Transverse colon (tissue), 4 donors: ENCODE measurements around the gene MRFAP1. TPM values are rescaled to one million over a fixed set of nuclear protein-coding genes. Genes with fewer than 3 reads are reported as not detected.
"Not testable (repeated sequence)": the region's sequence is repeated elsewhere in the genome, so short reads cannot be mapped to it uniquely, and the experiment has no call there.

Experiments
- DNase-seq: peaks from one replicate; pipeline ENCODE4 v3.0.0-alpha.2; 2019
- H3K27ac ChIP-seq, 4 donors: fragments of 200-600 bp; sonication (generic); 2 replicates each; pipeline ENCODE4 v1.5.1; 2016 to 2018; ENCODE audit warnings: inconsistent platforms in 4 of 4
- H3K27me3 ChIP-seq: fragments of 200-600 bp; sonication (generic); 2 replicates; pipeline ENCODE4 v1.5.1; 2017; ENCODE audit warnings: inconsistent platforms
- H3K36me3 ChIP-seq, 4 donors: fragments of 200-600 bp; sonication (generic); 2 replicates each; pipeline ENCODE4 v1.5.1; 2017 to 2019; ENCODE audit warnings: inconsistent platforms in 4 of 4
- H3K4me1 ChIP-seq, 4 donors: fragments of 200-600 bp; sonication (generic); 2 replicates each; pipeline ENCODE4 v1.5.1; 2017 to 2020; ENCODE audit warnings: inconsistent platforms in 4 of 4
- H3K4me3 ChIP-seq, 4 donors: fragments of 200-600 bp; sonication (generic); 1 replicate in 1 of 4; 2 replicates in 3 of 4; pipeline versions ENCODE4 v1.5.1 to v1.6.1; 2017 to 2019; ENCODE audit warnings: inconsistent platforms in 4 of 4
- H3K9me3 ChIP-seq, 2 donors: fragments of 200-600 bp; sonication (generic); 2 replicates each; pipeline ENCODE4 v1.5.1; 2017 to 2019; ENCODE audit warnings: inconsistent platforms in 2 of 2
- EP300 ChIP-seq: sonication (generic); formaldehyde crosslinking; IDR thresholded peaks from one replicate; pipeline ENCODE4 v1.6.1; 2017; ENCODE audit warnings: antibody characterized with exemption, low read depth
- POLR2A ChIP-seq: fragments of 450-650 bp; IDR thresholded peaks from one replicate; pipeline ENCODE4 v1.6.1; 2016; ENCODE audit warnings: antibody characterized with exemption, mild to moderate bottlenecking, moderate library complexity
- POLR2AphosphoS5 ChIP-seq, 3 donors: sonication (generic); formaldehyde crosslinking; IDR thresholded peaks; one replicate each; pipeline ENCODE4 v1.6.1; 2016; ENCODE audit warnings: antibody characterized with exemption in 3 of 3
- WGBS, 2 donors: methylation state at CpG; one replicate each; pipeline ENCODE4 v1.1.5; 2018; ENCODE audit warnings: low coverage in 1 of 2; 5-methylcytosine and 5-hydroxymethylcytosine counted together
- in situ Hi-C, 4 donors: fragments of 200-750 bp; cut with MboI; loops; one replicate each; pipeline versions ENCODE4 v1.15.0 to v1.15.1; 2017; ENCODE audit warnings: low sequenced_read_pairs in 3 of 4, low pct_ligation_motif_present in 1 of 4, low pct_unique_long_range_greater_than_20kb in 1 of 4
- intact Hi-C: fragments of 100-400 bp; cut with DNase I; formaldehyde crosslinking; loops from one replicate; pipeline ENCODE4 v1.15.1; 2023; ENCODE audit warnings: low total_unique reads
- total RNA-seq, 4 donors: library from RNA; depleted of rRNA; stranded (reverse); fragments of >200 nt; gene quantifications; one replicate each; pipeline ENCODE4 v1.1.0, GENCODE V29; 2016
- TF ChIP-seq, protein P1 (sequence below), 5 experiments: fragments of 200-600 bp in 3 of 5; fragments of 450-650 bp in 2 of 5; sonication (generic) in 3 of 5; IDR thresholded peaks; 1 replicate in 2 of 5; 2 replicates in 3 of 5; pipeline ENCODE4 v1.5.1; 2016 to 2017; ENCODE audit warnings: antibody characterized with exemption in 5 of 5, inconsistent platforms in 3 of 5, mild to moderate bottlenecking in 2 of 5, moderate library complexity in 1 of 5

The MRFAP1 gene
- total RNA-seq, 4 donors from 2014 or later: 96.3 to 229 (median 125) TPM

DNA sequence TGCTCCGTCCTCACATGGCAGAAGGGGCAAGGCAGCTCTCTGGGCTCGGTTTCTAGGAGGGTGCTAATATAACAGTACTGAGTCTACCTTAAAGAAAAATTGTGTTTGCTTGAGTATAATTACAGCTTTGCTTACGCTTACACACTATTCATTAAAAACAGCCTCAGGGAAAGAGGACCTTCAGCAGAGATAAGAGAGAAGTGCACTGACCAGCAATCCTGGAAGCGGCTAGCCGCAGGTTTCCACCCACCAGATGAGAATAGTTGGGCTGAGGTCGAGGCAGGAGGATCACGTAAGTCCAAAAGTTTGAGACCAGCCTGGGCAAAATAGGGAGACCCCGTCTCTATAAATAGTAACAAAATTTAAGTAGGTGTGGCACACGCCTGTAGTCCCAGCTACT, 15.2 kb upstream of the MRFAP1 start:
- in situ Hi-C loops (no loop called here), intact Hi-C loops (no loop called here)
- no peaks in the 10 kb centered on the region for H3K4me1 ChIP-seq
- H3K4me3 ChIP-seq: no peak overlapping the region
- H3K36me3 ChIP-seq: no peaks in the 10 kb centered on the region
- no peaks in the 10 kb centered on the region for H3K9me3 ChIP-seq
- TF ChIP-seq POLR2AphosphoS5 (IDR thresholded peaks at IDR 0.05) (no peak), POLR2A (no peak), EP300 (no peak)
- TF ChIP-seq, protein P1, sequence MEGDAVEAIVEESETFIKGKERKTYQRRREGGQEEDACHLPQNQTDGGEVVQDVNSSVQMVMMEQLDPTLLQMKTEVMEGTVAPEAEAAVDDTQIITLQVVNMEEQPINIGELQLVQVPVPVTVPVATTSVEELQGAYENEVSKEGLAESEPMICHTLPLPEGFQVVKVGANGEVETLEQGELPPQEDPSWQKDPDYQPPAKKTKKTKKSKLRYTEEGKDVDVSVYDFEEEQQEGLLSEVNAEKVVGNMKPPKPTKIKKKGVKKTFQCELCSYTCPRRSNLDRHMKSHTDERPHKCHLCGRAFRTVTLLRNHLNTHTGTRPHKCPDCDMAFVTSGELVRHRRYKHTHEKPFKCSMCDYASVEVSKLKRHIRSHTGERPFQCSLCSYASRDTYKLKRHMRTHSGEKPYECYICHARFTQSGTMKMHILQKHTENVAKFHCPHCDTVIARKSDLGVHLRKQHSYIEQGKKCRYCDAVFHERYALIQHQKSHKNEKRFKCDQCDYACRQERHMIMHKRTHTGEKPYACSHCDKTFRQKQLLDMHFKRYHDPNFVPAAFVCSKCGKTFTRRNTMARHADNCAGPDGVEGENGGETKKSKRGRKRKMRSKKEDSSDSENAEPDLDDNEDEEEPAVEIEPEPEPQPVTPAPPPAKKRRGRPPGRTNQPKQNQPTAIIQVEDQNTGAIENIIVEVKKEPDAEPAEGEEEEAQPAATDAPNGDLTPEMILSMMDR (IDR thresholded peaks at IDR 0.05): no peak
- no peak overlapping the region for H3K27ac ChIP-seq
- 85 to 87% methylated on average over 5 to 9 of the region's 9 CpGs for WGBS, 2 donors
- no peak for DNase-seq
- no peaks in the 10 kb centered on the region for H3K27me3 ChIP-seq

DNA sequence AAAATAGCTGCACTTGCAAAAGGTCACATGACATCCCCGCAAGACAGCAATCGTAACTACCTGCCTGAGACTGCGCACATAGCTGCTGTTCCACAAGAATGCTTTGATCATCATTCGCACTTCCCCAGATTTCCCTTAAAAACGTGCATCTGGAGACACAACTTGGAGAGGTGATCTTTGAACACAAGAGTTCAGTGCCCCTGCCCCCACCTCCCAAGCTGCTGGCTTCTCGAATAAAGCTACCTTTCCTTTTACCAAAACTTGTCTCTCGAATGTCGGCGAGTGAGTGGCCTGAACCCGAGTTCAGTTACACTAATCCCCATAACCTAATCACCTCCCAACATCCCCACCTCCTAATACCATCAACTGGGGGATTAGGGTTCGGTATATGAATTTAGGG, 14.4 kb upstream of the MRFAP1 start:
- H3K4me3 ChIP-seq: no peak overlapping the region
- no peaks in the 10 kb centered on the region for H3K4me1 ChIP-seq
- 82% methylated on average over 3 to 11 of the region's 11 CpGs for whole genome bisulfite sequencing, 2 donors
- no peaks in the 10 kb centered on the region for H3K36me3 ChIP-seq
- TF ChIP-seq POLR2AphosphoS5 (IDR thresholded peaks at IDR 0.05) (no peak), EP300 (no peak)
- H3K27me3 ChIP-seq: no peaks in the 10 kb centered on the region
- no peak for DNase-seq
- H3K9me3 ChIP-seq: no peaks in the 10 kb centered on the region
- intact Hi-C loops (no loop called here), in situ Hi-C loops (no loop called here)
- no peak overlapping the region for H3K27ac ChIP-seq

DNA sequence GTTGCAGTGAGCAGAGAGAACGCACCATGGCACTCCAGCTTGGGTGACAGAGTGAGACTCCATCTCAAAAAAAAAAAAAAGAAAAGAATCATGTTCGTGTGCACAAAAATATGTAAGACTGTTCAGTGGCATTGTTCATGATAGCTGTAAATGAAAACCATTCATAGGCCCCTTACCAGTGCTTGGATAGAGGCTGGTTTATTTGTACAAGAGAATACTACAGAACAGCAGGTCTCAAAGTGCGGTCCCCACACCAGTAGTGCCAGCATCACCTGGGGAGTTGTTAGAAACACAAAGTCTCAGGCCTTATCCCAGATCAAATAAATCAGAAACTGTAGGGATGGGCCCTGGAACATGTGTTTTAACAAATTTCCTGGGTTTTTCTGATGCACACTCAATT, 12.7 kb upstream of the MRFAP1 start:
- Histone ChIP-seq H3K27me3 (no peaks in the 10 kb centered on the region), H3K9me3 (no peaks in the 10 kb centered on the region), H3K4me3 (no peak overlapping the region), H3K4me1 (no peaks in the 10 kb centered on the region), H3K36me3 (no peaks in the 10 kb centered on the region), H3K27ac (no peak overlapping the region)
- no peak for DNase-seq
- intact Hi-C loops (no loop called here), in situ Hi-C loops (no loop called here)
- TF ChIP-seq EP300: no peak
- TF ChIP-seq POLR2A: no peak
- TF ChIP-seq, protein P1 (IDR thresholded peaks at IDR 0.05): no peak
- TF ChIP-seq POLR2AphosphoS5 (IDR thresholded peaks at IDR 0.05): no peak
- 79 to 100% methylated on average over 2 to 3 of the region's 3 CpGs for WGBS, 2 donors

DNA sequence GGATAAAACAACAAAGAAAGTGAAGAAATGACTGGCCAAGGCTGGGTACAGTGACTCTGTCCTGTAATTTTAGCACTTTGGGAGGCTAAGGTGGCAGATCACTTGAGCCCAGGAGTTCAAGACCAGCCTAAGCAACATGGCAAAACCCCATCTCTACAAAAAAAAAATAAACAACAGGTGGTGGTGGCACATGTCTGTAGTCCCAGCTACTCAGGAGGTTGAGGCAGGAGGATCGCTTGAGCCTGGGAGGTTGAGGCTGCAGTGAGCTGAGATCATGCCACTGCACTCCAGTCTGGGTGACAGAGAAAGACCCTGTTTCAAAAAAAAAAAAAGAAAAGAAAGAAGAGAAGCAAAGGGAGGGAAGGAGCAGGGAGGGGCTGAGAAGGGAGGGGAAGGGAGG, 12.0 kb upstream of the MRFAP1 start:
- DNase-seq, H3K27ac ChIP-seq, in situ Hi-C loops, intact Hi-C loops, H3K9me3 ChIP-seq, H3K4me1 ChIP-seq, H3K4me3 ChIP-seq, H3K36me3 ChIP-seq, H3K27me3 ChIP-seq: not testable (repeated sequence)
- WGBS, 2 donors: 100% methylated on average over 1 of the region's 1 CpG; no CpG with 5 or more reads in 1 of the 2 donors

DNA sequence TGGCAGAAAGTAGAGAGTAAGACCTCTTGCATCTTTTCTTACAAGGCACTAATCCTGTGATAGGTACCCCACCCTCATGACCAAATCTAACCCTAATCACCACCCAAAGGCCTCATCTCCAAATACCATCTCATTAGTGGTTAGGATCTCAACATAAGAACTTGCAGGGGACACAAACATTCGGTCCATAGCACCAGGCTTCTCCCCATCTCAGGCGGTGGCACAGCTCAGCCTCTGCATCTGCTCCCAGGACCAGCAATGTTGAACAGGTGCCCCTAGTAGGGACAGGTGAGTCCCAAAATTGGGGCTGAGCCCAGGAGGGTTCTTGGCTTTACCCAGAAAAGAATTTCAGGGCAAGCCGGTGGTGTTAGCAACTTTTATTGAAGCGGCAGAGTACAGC, 8.4 kb upstream of the MRFAP1 start:
- H3K27ac ChIP-seq: no peak overlapping the region
- no peaks in the 10 kb centered on the region for H3K4me1 ChIP-seq
- no peak overlapping the region for H3K4me3 ChIP-seq
- no peak for DNase-seq
- TF ChIP-seq EP300 (no peak), POLR2AphosphoS5 (IDR thresholded peaks at IDR 0.05) (no peak), POLR2A (no peak)
- TF ChIP-seq, protein P1 (IDR thresholded peaks at IDR 0.05): no peak
- no peaks in the 10 kb centered on the region for H3K9me3 ChIP-seq
- WGBS, 2 donors: 92% methylated on average over 4 of the region's 4 CpGs; no CpG with 5 or more reads in 1 of the 2 donors
- H3K36me3 ChIP-seq: no peaks in the 10 kb centered on the region
- no peaks in the 10 kb centered on the region for H3K27me3 ChIP-seq
- in situ Hi-C loops: no loop called here
- intact Hi-C loops: no loop called here
